Thoracic aorta (tissue), 2 donors: ENCODE results near the gene CNPY3. TPM values are rescaled to one million over a fixed set of nuclear protein-coding genes. Genes with fewer than 3 reads are reported as not detected.

Experiments used
- ATAC-seq: fragments of 150-250 bp; one replicate; pipeline ENCODE4 v1.8.0; 2017; ENCODE audit warnings: low read depth; ENCODE audit not compliant: insufficient number of reproducible peaks, low FRiP score
- DNase-seq: peaks from one replicate; pipeline ENCODE4 v3.0.0-alpha.2; 2020; ENCODE audit warnings: low spot score
- H3K27ac ChIP-seq, 2 donors: fragments of 200-600 bp; sonication (generic); 1 replicate in 1 of 2; 2 replicates in 1 of 2; pipeline ENCODE4 v1.5.1; 2016; ENCODE audit warnings: mild to moderate bottlenecking in 2 of 2, moderate library complexity in 2 of 2
- H3K27me3 ChIP-seq: fragments of 200-600 bp; sonication (generic); replicated peaks from 2 replicates; pipeline ENCODE4 v1.6.0; 2016; ENCODE audit warnings: mild to moderate bottlenecking; ENCODE audit not compliant: insufficient read depth
- H3K36me3 ChIP-seq: fragments of 200-600 bp; sonication (generic); one replicate; pipeline ENCODE4 v1.5.1; 2016
- H3K4me1 ChIP-seq, 2 donors: fragments of 200-600 bp; sonication (generic); 1 replicate in 1 of 2; 2 replicates in 1 of 2; pipeline versions ENCODE4 v1.5.1 to v1.6.0; 2016; ENCODE audit warnings: low read depth in 2 of 2, mild to moderate bottlenecking in 1 of 2; ENCODE audit not compliant: control insufficient read depth in 1 of 2
- H3K4me3 ChIP-seq: fragments of 200-600 bp; sonication (generic); 2 replicates; pipeline ENCODE4 v1.5.1; 2016; ENCODE audit warnings: mild to moderate bottlenecking
- H3K9me3 ChIP-seq: fragments of 200-600 bp; sonication (generic); 2 replicates; pipeline ENCODE4 v1.5.1; 2016
- CTCF ChIP-seq: fragments of 200-600 bp; sonication (generic); IDR thresholded peaks from one replicate; pipeline ENCODE4 v1.5.1; 2019; ENCODE audit warnings: antibody characterized with exemption
- total RNA-seq, 2 donors: library from RNA; depleted of rRNA; stranded (reverse); fragments of >200 nt; gene quantifications; one replicate each; pipeline versions ENCODE4 v1.1.0 to v1.2.3, GENCODE V29; 2016

CNPY3 gene
- total RNA-seq, 2 donors from 2014 or later, result 33.7 to 40.3 TPM

DNA sequence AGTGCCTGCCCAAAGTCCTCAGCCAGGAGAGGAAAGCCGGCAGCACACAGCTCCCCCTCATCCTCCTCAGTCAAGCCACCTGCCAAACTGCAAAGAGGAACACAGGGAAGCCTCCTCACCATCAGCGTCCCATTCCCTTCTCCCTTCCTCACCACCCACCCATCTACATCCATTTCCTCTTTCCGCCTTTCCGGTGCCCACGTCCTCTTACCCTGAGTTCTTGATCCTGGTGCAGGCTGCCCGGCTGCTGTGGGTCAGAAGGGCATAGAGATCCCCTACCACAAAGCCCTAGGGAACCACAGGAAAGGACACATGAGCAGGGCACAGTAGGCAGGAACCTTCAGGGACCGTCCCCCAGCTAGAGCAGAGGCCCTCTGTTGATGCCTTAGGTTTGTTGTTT lies 37.3 kb downstream of the CNPY3 start:
- no peak overlapping the region for H3K4me3 ChIP-seq
- no peak for TF ChIP-seq CTCF
- no peak overlapping the region for H3K27ac ChIP-seq
- ATAC-seq, result no peak
- H3K27me3 ChIP-seq, result no peaks in the 10 kb centered on the region
- DNase-seq, result no peak
- peaks cover 31% of the 10 kb centered on the region for H3K36me3 ChIP-seq
- no peaks in the 10 kb centered on the region for H3K9me3 ChIP-seq
- no peaks in the 10 kb centered on the region for H3K4me1 ChIP-seq

GRCh38 chr6:42967228-42967627 lies 37.9 kb downstream of the CNPY3 start:
- Histone ChIP-seq H3K9me3 (no peaks in the 10 kb centered on the region), H3K4me3 (no peak overlapping the region), H3K4me1 (no peaks in the 10 kb centered on the region), H3K27ac (no peak overlapping the region), H3K36me3 (peaks cover 31% of the 10 kb centered on the region), H3K27me3 (no peaks in the 10 kb centered on the region)
- DNase-seq, result no peak
- no peak for TF ChIP-seq CTCF
- no peak for ATAC-seq

- H3K36me3 ChIP-seq, result peaks cover 31% of the 10 kb centered on the region
- TF ChIP-seq CTCF, result no peak
Measured at GRCh38 chr6:42968126-42968701, 38.9 kb downstream of the CNPY3 start.

GRCh38 chr6:42968783-42969182 lies 39.5 kb downstream of the CNPY3 start:
- Histone ChIP-seq H3K4me3 (no peak overlapping the region), H3K9me3 (no peaks in the 10 kb centered on the region), H3K27me3 (no peaks in the 10 kb centered on the region), H3K4me1 (no peaks in the 10 kb centered on the region), H3K36me3 (peaks cover 31% of the 10 kb centered on the region), H3K27ac (no peak overlapping the region)
- DNase-seq, result no peak
- TF ChIP-seq CTCF, result no peak
- ATAC-seq, result no peak

More at GRCh38 chr6:42968126-42968701, 38.9 kb downstream of the CNPY3 start:
- ATAC-seq (no peak), DNase-seq (no peak)
- H3K27me3 ChIP-seq, result no peaks in the 10 kb centered on the region
- no peak overlapping the region for H3K27ac ChIP-seq
- H3K4me3 ChIP-seq, result no peak overlapping the region
- H3K9me3 ChIP-seq, result no peaks in the 10 kb centered on the region
- no peaks in the 10 kb centered on the region for H3K4me1 ChIP-seq

DNA sequence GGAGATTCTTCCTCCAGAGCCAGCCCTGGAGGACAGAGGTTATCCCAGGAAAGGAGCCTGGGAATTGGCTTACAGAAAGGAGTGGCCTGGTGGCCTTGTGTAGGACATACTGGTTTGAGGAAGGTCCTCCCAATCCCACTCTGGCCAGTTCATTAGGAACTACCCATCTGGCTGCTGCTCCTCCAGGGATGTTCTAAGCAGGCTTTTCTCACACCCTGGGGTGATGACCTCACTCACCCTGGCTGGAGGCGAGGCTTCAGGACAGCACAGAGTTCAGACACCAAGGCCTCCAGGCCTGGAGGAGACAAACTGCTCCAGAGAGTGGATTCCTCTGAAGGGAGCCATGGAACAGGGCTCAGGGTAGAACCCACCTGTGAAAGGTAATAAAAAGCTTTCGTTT lies 40.2 kb downstream of the CNPY3 start:
- no peak for TF ChIP-seq CTCF
- H3K36me3 ChIP-seq, result peaks cover 26% of the 10 kb centered on the region
- no peak overlapping the region for H3K4me3 ChIP-seq

More for the DNA sequence above, 40.2 kb downstream of the CNPY3 start:
- ATAC-seq (no peak), DNase-seq (no peak)
- Histone ChIP-seq H3K9me3 (no peaks in the 10 kb centered on the region), H3K27me3 (no peaks in the 10 kb centered on the region), H3K4me1 (no peaks in the 10 kb centered on the region), H3K27ac (no peak overlapping the region)
